Central memory CD4-positive, alpha-beta T cell (primary cell): Measurements from ENCODE around the gene COL5A1.
"Not testable (repeated sequence)": the region's sequence is repeated elsewhere in the genome, so short reads cannot be mapped to it uniquely, and the experiment has no call there.

Experiments used
- DNase-seq: peaks from one replicate; pipeline ENCODE4 v3.0.0; 2022

Gene COL5A1

GRCh38 chr9:134843740-134844139 is 202.1 kb downstream of the COL5A1 start:
- DNase-seq: no peak

GRCh38 chr9:134844821-134845220 is 203.2 kb downstream of the COL5A1 start:
- DNase-seq: no peak

GRCh38 chr9:134846187-134846586 is 204.6 kb downstream of the COL5A1 start:
- no peak for DNase-seq

GRCh38 chr9:134846699-134847098 is 205.1 kb downstream of the COL5A1 start:
- DNase-seq: no peak

- DNase-seq: no peak
Observed at GRCh38 chr9:134847138-134847537, 205.5 kb downstream of the COL5A1 start.

GRCh38 chr9:134847752-134848432 is 206.3 kb downstream of the COL5A1 start:
- DNase-seq: no peak

GRCh38 chr9:134848504-134848903 is 206.9 kb downstream of the COL5A1 start:
- DNase-seq: no peak

- DNase-seq: no peak
Observed at GRCh38 chr9:134850611-134851010, 209.0 kb downstream of the COL5A1 start.

- no peak for DNase-seq
Observed at GRCh38 chr9:134851020-134851419, 209.4 kb downstream of the COL5A1 start.

GRCh38 chr9:134852906-134853654 is 211.5 kb downstream of the COL5A1 start:
- no peak for DNase-seq

- no peak for DNase-seq
Observed at GRCh38 chr9:134853893-134854292, 212.3 kb downstream of the COL5A1 start.

GRCh38 chr9:134854541-134854981 is 213.0 kb downstream of the COL5A1 start:
- no peak for DNase-seq

GRCh38 chr9:134855231-134855899 is 213.8 kb downstream of the COL5A1 start:
- no peak for DNase-seq

- no peak for DNase-seq
Observed at GRCh38 chr9:134855900-134856377, 214.3 kb downstream of the COL5A1 start.

GRCh38 chr9:134857451-134857850 is 215.8 kb downstream of the COL5A1 start:
- not testable (repeated sequence) for DNase-seq

- DNase-seq: no peak
Observed at GRCh38 chr9:134858051-134858841, 216.6 kb downstream of the COL5A1 start.

GRCh38 chr9:134860510-134860909 is 218.9 kb downstream of the COL5A1 start:
- DNase-seq: no peak

GRCh38 chr9:134861595-134862334 is 220.2 kb downstream of the COL5A1 start:
- DNase-seq: no peak

- no peak for DNase-seq
Observed at GRCh38 chr9:134863306-134863902, 221.8 kb downstream of the COL5A1 start.

GRCh38 chr9:134863941-134864820 is 222.6 kb downstream of the COL5A1 start:
- DNase-seq: no peak

GRCh38 chr9:134864821-134865190 is 223.2 kb downstream of the COL5A1 start:
- no peak for DNase-seq
